GM21717 (cell line): ENCODE measurements around the gene NCR3LG1.

Experiments used
- ATAC-seq: cut with Tn5 transposase; IDR thresholded peaks from one replicate; pipeline ENCODE4 v1.9.1; 2021; ENCODE audit warnings: mild to moderate bottlenecking, moderate library complexity; ENCODE audit not compliant: unreplicated experiment

NCR3LG1 gene, protein sequence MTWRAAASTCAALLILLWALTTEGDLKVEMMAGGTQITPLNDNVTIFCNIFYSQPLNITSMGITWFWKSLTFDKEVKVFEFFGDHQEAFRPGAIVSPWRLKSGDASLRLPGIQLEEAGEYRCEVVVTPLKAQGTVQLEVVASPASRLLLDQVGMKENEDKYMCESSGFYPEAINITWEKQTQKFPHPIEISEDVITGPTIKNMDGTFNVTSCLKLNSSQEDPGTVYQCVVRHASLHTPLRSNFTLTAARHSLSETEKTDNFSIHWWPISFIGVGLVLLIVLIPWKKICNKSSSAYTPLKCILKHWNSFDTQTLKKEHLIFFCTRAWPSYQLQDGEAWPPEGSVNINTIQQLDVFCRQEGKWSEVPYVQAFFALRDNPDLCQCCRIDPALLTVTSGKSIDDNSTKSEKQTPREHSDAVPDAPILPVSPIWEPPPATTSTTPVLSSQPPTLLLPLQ

GRCh38 chr11:17351510-17352176, at the start of gene NCR3LG1:
Gene NCR3LG1, plus strand, starts transcription at chr11:17351800. Its CDS starts 170 bp downstream, at chr11:17351970.
- ATAC-seq, result no peak

GRCh38 chr11:17313349-17314231, 38.0 kb upstream of the NCR3LG1 start:
- no peak for ATAC-seq

GRCh38 chr11:17314232-17314547, 37.4 kb upstream of the NCR3LG1 start:
- ATAC-seq, result no peak

GRCh38 chr11:17314904-17315426, 36.6 kb upstream of the NCR3LG1 start:
- ATAC-seq, result no peak

DNA sequence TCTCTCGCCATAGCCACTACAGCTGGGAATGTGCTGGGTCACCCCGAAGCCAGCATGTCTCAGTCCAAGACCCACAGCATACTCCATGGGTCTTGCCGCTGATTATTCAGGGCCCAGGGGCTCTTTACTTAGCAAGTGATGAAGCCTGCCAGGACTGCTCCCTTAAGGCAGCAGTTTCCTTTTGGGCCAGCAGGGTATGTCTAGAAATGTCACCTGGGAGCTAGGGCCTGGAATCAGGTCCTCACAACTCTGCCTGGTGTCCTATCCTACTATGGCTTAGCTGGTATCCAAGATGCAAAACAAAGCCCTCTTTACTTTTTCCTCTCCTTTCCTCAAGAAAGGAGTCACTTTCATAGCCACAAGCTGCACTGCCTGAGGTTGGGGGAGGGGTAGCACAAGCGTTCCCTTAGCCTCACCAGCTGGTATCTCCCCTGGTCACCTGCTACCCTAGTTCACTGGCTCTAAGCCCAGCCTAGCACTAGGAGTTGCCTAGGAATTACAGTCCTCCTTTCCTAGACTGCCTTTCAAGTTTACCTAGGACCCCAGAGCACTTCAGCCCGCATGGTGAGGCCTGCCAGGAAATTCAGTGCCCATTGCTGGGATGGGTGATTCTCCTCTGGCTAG, 22.6 kb upstream of the NCR3LG1 start:
- no peak for ATAC-seq

GRCh38 chr11:17331669-17332068, 19.9 kb upstream of the NCR3LG1 start:
- no peak for ATAC-seq

DNA sequence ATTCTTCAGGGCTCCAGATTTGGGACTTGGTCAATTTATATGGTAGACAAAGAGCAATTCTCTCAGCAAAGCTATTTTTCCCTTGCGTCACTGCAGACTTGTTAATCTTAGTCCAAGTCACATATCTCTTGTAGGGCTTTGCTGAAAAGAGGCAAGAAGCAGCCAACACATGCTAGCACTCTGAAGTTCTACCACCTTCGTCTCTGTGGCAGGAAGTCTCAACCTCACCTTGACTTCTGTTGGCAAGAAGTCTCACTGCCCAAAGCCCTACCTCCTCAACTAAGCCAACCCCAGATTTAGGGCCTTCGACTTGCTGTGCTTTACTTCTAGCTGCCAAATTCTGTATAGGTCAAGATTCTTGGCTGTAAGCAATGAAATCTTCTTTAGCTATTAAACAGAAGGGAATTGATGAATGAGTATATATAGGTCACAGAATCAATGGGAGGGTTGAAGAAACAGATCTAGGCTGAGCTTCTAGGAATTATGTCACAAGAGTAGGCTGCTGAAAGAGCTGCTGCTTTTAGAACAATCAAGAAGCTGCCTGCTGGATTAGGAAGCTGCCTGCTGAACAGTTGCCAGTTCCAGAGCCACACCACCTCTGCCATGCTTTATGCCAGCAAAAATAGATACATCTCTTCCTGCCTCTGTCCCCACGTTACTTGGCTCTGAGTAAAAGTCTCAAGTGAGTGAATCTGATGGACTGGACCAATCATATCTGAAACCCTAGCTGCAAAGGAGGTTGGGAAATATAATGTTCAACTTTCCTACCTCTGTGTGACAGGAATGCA, 17.6 kb upstream of the NCR3LG1 start:
- ATAC-seq, result no peak

DNA sequence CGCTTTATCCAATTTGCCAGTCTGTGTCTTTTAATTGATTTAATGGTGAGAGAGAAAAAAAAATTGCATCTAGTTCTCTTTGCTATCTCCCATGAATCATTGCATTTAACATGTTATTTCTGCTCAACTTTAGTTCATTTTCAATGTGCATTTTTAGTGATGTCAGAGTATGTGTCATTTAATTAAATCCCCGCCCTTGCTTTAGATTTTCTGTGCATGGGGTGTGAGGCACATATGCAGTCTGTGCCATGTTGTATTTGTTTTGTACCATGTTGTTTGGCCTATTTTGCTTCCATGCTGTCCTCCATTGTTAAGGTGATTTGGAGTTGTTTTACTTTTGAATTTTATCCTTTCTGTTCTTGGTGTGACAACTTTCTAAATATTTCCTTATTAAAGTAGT, 8.3 kb upstream of the NCR3LG1 start:
- ATAC-seq, result no peak

DNA sequence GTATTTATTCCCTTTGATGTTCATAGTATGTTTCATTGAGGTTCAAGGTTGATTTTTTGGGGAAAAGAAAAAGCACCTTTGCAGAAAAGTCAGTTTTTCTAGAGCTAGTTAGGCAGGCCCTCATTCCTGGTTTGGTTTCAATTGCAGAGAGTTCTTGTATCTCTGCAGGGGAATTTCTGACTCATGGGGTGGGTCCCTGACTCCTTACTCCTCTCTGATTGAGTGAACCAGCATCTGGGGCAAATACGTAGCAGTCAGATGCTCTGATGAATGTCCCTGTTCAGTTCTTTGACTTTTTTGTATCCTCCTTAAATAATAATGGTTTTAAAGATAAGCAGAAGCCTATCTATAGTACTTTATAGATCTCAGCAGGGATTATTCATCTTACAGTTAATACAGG, 7.7 kb upstream of the NCR3LG1 start:
- ATAC-seq, result no peak

GRCh38 chr11:17347676-17348075, 3.9 kb upstream of the NCR3LG1 start:
- ATAC-seq, result no peak

- no peak for ATAC-seq
These were observed 987 bp upstream of the NCR3LG1 start for GRCh38 chr11:17350455-17351171.

- no peak for ATAC-seq
These were observed 459 bp upstream of the NCR3LG1 start for GRCh38 chr11:17351172-17351509.

GRCh38 chr11:17352950-17353820, 1.6 kb downstream of the NCR3LG1 start:
- ATAC-seq, result peak; percentile 43

DNA sequence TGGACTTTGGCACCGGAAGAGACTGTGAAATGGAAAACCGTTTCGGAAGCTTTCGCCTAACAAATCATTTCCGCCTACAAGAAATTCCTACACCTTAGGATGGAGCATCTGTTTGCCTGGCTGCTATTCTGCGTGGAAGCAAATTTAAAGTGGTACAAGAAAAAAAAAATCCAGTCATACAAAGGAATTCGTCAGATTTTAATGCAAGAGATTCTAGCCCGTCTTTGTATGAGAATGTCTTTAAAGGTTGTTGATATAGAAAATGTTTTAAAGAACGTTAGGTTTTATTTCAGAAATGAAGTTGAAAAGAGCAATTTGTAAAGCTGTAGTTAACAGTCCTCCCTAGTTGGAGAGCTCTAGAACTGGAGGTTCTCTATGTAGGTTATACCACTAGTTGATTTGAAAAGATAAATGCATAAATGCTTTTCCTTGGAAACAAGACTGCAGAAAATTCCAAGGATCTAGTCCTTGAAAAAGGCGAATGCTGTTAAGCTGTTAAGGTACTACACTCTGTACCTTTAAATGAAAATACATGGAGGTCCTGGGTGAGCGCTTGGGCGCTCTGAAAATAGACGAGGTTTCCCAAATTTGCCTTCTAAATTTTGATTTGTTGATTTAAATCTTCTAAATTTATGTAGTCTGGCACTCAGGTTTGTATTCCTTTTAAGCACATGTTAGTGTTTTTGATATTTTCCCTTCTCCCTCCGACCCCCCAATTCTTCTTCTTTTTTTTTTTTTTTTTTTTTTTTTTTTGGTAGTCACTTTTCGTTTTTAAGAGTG, 2.4 kb downstream of the NCR3LG1 start:
- ATAC-seq, result no peak

DNA sequence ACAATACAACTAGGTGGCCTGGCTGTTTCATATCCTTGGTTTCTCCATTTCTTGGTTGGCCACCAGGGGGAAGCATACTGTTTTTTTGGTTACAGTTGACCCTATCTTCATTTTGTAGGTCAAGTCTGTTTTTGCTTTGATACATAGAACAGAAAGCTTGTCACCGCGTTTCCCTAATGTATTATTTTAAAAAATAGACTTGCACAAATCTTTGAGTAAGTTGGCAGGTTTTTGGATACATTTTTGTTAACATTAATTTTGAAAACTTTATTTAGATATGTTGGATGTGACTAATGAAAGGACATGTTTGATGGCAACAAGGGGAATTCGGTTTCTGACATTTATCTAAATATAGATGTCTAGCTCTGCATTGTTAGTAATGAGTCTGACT, 3.0 kb downstream of the NCR3LG1 start:
- peak; percentile 35 for ATAC-seq

GRCh38 chr11:17366495-17366894, 14.9 kb downstream of the NCR3LG1 start:
- ATAC-seq, result no peak

GRCh38 chr11:17368551-17368950, 17.0 kb downstream of the NCR3LG1 start:
- no peak for ATAC-seq

GRCh38 chr11:17369094-17369493, 17.5 kb downstream of the NCR3LG1 start:
- no peak for ATAC-seq
